ENCODE measurements around the gene TRIM5. TPM values are rescaled to one million over a fixed set of nuclear protein-coding genes. Genes with fewer than 3 reads are reported as not detected.
"Not testable (repeated sequence)": the region's sequence is repeated elsewhere in the genome, so short reads cannot be mapped to it uniquely, and the experiment has no call there.

TRIM5 gene
- total RNA-seq, 6 donors from 2014 or later: 21.1 to 53.0 (median 35.9) TPM

GRCh38 chr11:5686426-5686825 lies 1.6 kb upstream of the TRIM5 start:
- Histone ChIP-seq H3K4me1 (peaks cover 6 to 43% (median 22%) of the 10 kb centered on the region in 4 donors), H3K9me3 (no peaks in the 10 kb centered on the region), H3K4me3 (no peak overlapping the region), H3K36me3 (no peaks in the 10 kb centered on the region), H3K27ac (no peak overlapping the region), H3K27me3 (no peaks in the 10 kb centered on the region)
- ATAC-seq (ENCODE audit: low FRiP score in 2 of 2) (no peak), DNase-seq (no peak)
- 94 to 96% methylated on average over 4 of the region's 4 CpGs for WGBS, 2 donors
- TF ChIP-seq POLR2A (IDR thresholded peaks at IDR 0.05) (no peak), CTCF (IDR thresholded peaks at IDR 0.05) (no peak), POLR2AphosphoS5 (IDR thresholded peaks at IDR 0.05) (no peak), EP300 (IDR thresholded peaks at IDR 0.05) (no peak)

GRCh38 chr11:5684036-5684645 lies 733 bp downstream of the TRIM5 start:
- Histone ChIP-seq H3K27me3 (no peaks in the 10 kb centered on the region), H3K36me3 (peaks cover 0 to 9% (median 2%) of the 10 kb centered on the region in 4 donors), H3K4me1 (peaks cover 4 to 40% (median 20%) of the 10 kb centered on the region in 4 donors), H3K4me3 (peak overlapping the region; percentile 3 to 55 (median 44)), H3K27ac (peak overlapping the region; percentile 82 to 92 (median 88)), H3K9me3 (no peaks in the 10 kb centered on the region)
- no peak for TF ChIP-seq POLR2AphosphoS5 (IDR thresholded peaks at IDR 0.05)
- no peak for TF ChIP-seq EP300 (IDR thresholded peaks at IDR 0.05)
- no peak for TF ChIP-seq POLR2A (IDR thresholded peaks at IDR 0.05)
- no peak for TF ChIP-seq CTCF (IDR thresholded peaks at IDR 0.05)
- WGBS, 2 donors: 8 to 15% methylated on average over 2 to 8 of the region's 8 CpGs
- peak in 1 of 2 donors; percentile 5 for ATAC-seq (ENCODE audit: low FRiP score in 2 of 2)
- no peak for DNase-seq

GRCh38 chr11:5683620-5684019 lies 1.3 kb downstream of the TRIM5 start:
- Histone ChIP-seq H3K4me1 (peaks cover 0 to 35% (median 14%) of the 10 kb centered on the region in 4 donors), H3K27ac (peak overlapping the region; percentile 82 to 92 (median 88)), H3K4me3 (peak overlapping the region in 3 of 4 donors; percentile 37 to 55 (median 51)), H3K36me3 (peaks cover 0 to 14% (median 4%) of the 10 kb centered on the region in 4 donors)
- H3K27me3 ChIP-seq; ATAC-seq (ENCODE audit: low FRiP score in 2 of 2); DNase-seq; H3K9me3 ChIP-seq: not testable (repeated sequence)
- TF ChIP-seq POLR2A (IDR thresholded peaks at IDR 0.05) (peak in 2 of 4 donors; percentile 35 to 58), POLR2AphosphoS5 (IDR thresholded peaks at IDR 0.05) (peak in 1 of 2 donors; percentile 73)
- WGBS, 2 donors: 37 to 45% methylated on average over 7 of the region's 7 CpGs

- Histone ChIP-seq H3K36me3 (peaks cover 4 to 21% (median 10%) of the 10 kb centered on the region in 4 donors), H3K4me1 (peaks cover 0 to 31% (median 13%) of the 10 kb centered on the region in 4 donors), H3K4me3 (peak overlapping the region in 1 of 4 donors; percentile 55)
- not testable (repeated sequence) for ATAC-seq (ENCODE audit: low FRiP score in 2 of 2); H3K27ac ChIP-seq; H3K27me3 ChIP-seq; H3K9me3 ChIP-seq
- peak in 1 of 2 donors; percentile 64 for DNase-seq
- WGBS, 2 donors: 85 to 92% methylated on average over 22 to 23 of the region's 33 CpGs
Observed at GRCh38 chr11:5682890-5683441, 1.9 kb downstream of the TRIM5 start.

- ATAC-seq (ENCODE audit: low FRiP score in 2 of 2) (no peak), DNase-seq (no peak)
- H3K4me3 ChIP-seq: no peak overlapping the region
- no peaks in the 10 kb centered on the region for H3K9me3 ChIP-seq
- 95% methylated on average over 5 to 7 of the region's 7 CpGs for WGBS, 2 donors
- H3K27ac ChIP-seq: no peak overlapping the region
- peaks cover 0 to 18% (median 9%) of the 10 kb centered on the region in 4 donors for H3K4me1 ChIP-seq
- peaks cover 8 to 32% (median 13%) of the 10 kb centered on the region in 4 donors for H3K36me3 ChIP-seq
- TF ChIP-seq EP300 (IDR thresholded peaks at IDR 0.05) (no peak), POLR2AphosphoS5 (IDR thresholded peaks at IDR 0.05) (no peak), CTCF (IDR thresholded peaks at IDR 0.05) (no peak), POLR2A (IDR thresholded peaks at IDR 0.05) (no peak)
- H3K27me3 ChIP-seq: no peaks in the 10 kb centered on the region
Observed at GRCh38 chr11:5679811-5680210, 5.1 kb downstream of the TRIM5 start.
